Liver (tissue), 3 donors: Measurements from ENCODE around the gene EPHA6.

Experiments
- CTCF ChIP-seq: fragments of 150-350 bp; IDR thresholded peaks from 2 replicates; pipeline ENCODE4 v1.5.1; 2017; ENCODE audit warnings: improper control_type of control experiment, low read depth, low read length; ENCODE audit not compliant: missing input control
- EGR1 ChIP-seq, 2 donors: IDR thresholded peaks; 2 replicates each; pipeline ENCODE4 v1.6.1; 2016 to 2018; ENCODE audit warnings: antibody characterized with exemption in 2 of 2, low read depth in 2 of 2
- FOXA2 ChIP-seq: IDR thresholded peaks from 2 replicates; pipeline ENCODE4 v1.6.1; 2016; ENCODE audit warnings: antibody characterized with exemption
- HNF4G ChIP-seq: IDR thresholded peaks from 2 replicates; pipeline ENCODE4 v1.6.1; 2016; ENCODE audit warnings: antibody characterized with exemption
- JUND ChIP-seq, 2 donors: IDR thresholded peaks; 2 replicates each; pipeline ENCODE4 v1.6.1; 2016; ENCODE audit warnings: antibody characterized with exemption in 2 of 2
- RAD21 ChIP-seq, 2 donors: IDR thresholded peaks; 2 replicates each; pipeline ENCODE4 v1.6.1; 2016; ENCODE audit warnings: antibody characterized with exemption in 2 of 2, mild to moderate bottlenecking in 2 of 2
- REST ChIP-seq: IDR thresholded peaks from 2 replicates; pipeline ENCODE4 v1.6.1; 2016; ENCODE audit warnings: antibody characterized with exemption, mild to moderate bottlenecking
- TAF1 ChIP-seq: conservative IDR thresholded peaks from 2 replicates; pipeline ENCODE4 v1.6.1; 2016; ENCODE audit warnings: antibody characterized with exemption, mild to moderate bottlenecking
- YY1 ChIP-seq: IDR thresholded peaks from 2 replicates; pipeline ENCODE4 v1.6.1; 2016; ENCODE audit warnings: antibody characterized with exemption, mild to moderate bottlenecking
- TF ChIP-seq, protein P1 (sequence below): IDR thresholded peaks from 2 replicates; pipeline ENCODE4 v1.6.1; 2016; ENCODE audit warnings: antibody characterized with exemption
- donor health status: healthy.
- donor health status: healthy.

DNA sequence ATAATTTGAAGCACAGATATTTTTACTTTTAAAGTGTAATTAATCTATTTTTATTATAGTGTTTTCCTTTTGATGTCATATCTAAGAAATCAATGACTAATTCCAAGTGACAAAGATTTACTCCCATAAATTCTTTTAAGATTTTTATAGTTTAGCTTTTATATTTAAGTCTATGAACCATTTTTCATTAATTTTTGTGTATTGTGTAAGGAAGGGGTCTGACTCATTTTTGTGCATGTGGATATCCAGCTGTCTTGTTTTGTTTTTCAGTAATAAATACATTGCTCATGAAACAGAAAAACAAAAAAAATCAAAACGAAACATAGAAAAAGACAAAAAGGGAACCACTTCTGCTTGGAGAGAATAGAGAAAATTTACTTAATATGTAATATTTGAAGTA lies 145.1 kb downstream of the EPHA6 start:
- TF ChIP-seq REST (no peak), TAF1 (no peak), FOXA2 (no peak), CTCF (no peak), EGR1 (IDR thresholded peaks at IDR 0.05; ENCODE audit: low read depth in 2 of 2) (no peak), JUND (IDR thresholded peaks at IDR 0.05) (no peak), RAD21 (IDR thresholded peaks at IDR 0.05) (no peak), YY1 (no peak), HNF4G (no peak)
- TF ChIP-seq, protein P1, sequence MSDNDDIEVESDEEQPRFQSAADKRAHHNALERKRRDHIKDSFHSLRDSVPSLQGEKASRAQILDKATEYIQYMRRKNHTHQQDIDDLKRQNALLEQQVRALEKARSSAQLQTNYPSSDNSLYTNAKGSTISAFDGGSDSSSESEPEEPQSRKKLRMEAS, result no peak
